KBM-7 (cell line): ENCODE results near the gene FBXO21.
"Not testable (repeated sequence)": the region's sequence is repeated elsewhere in the genome, so short reads cannot be mapped to it uniquely, and the experiment has no call there.

Experiments
- DNase-seq: peaks from one replicate; pipeline ENCODE4 v3.0.0-alpha.2; 2015
- in situ Hi-C: fragments of 300-500 bp; cut with MboI; formaldehyde crosslinking; loops from 2 replicates; pipeline ENCODE4 v1.14.3; 2020; ENCODE audit warnings: low sequenced_read_pairs, low pct_unique_long_range_greater_than_20kb, mixed read lengths

FBXO21 gene

GRCh38 chr12:117096501-117097042 is 93.7 kb downstream of the FBXO21 start:
- in situ Hi-C loops, result no loop called here
- DNase-seq, result no peak

- in situ Hi-C loops, result not testable (repeated sequence)
These were observed 95.1 kb downstream of the FBXO21 start for GRCh38 chr12:117095191-117095590.

GRCh38 chr12:117093918-117094630 is 96.2 kb downstream of the FBXO21 start:
- in situ Hi-C loops, result no loop called here
- no peak for DNase-seq

More at GRCh38 chr12:117095191-117095590, 95.1 kb downstream of the FBXO21 start:
- DNase-seq, result not testable (repeated sequence)

- DNase-seq, result no peak
- in situ Hi-C loops, result no loop called here
These were observed 96.8 kb downstream of the FBXO21 start for GRCh38 chr12:117093431-117093830.

GRCh38 chr12:117092886-117093285 is 97.4 kb downstream of the FBXO21 start:
- no peak for DNase-seq
- in situ Hi-C loops, result no loop called here

GRCh38 chr12:117092511-117092780 is 97.8 kb downstream of the FBXO21 start:
- no peak for DNase-seq
- in situ Hi-C loops, result no loop called here
